ENCODE data around the gene PRKCSH.

DNA sequence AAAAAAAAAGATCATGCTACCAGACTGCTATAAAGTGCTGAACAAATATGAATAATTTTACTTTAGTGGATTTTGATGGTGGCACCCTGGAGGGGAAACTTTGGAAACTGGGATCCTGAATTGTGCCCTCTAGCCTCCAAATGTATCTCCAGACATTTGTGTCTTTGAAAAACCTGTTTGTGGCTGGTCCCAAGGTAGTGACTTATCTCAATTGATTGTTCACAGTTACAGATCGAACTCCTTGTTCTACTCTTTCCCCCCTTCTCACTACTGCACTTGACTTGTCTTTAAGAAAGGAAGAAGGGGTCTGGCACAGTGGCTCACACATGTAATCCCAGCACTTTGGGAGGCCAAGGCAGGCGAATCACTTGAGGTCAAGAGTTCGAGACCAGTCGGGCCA lies 26.8 kb upstream of the PRKCSH start:
- TF ChIP-seq POLR2AphosphoS5 (IDR thresholded peaks at IDR 0.05; ENCODE audit: low read depth, low read length) (no peak), SMC3 (IDR thresholded peaks at IDR 0.05; ENCODE audit: low read depth, low read length) (no peak), EZH2phosphoT487 (IDR thresholded peaks at IDR 0.05; ENCODE audit: borderline replicate concordance, low read depth) (no peak), RCOR1 (IDR thresholded peaks at IDR 0.05; ENCODE audit: low read length) (no peak), TAF1 (IDR thresholded peaks at IDR 0.05; ENCODE audit: borderline replicate concordance, low read depth, low read length) (no peak), TEAD4 (IDR thresholded peaks at IDR 0.05; ENCODE audit: borderline replicate concordance, insufficient read depth) (no peak), FOXM1 (IDR thresholded peaks at IDR 0.05; ENCODE audit: low read depth) (no peak), RXRA (IDR thresholded peaks at IDR 0.05; ENCODE audit: borderline replicate concordance, low read depth) (no peak), ELF1 (IDR thresholded peaks at IDR 0.05) (no peak), JUND (IDR thresholded peaks at IDR 0.05) (no peak)
- TF ChIP-seq, protein P1, sequence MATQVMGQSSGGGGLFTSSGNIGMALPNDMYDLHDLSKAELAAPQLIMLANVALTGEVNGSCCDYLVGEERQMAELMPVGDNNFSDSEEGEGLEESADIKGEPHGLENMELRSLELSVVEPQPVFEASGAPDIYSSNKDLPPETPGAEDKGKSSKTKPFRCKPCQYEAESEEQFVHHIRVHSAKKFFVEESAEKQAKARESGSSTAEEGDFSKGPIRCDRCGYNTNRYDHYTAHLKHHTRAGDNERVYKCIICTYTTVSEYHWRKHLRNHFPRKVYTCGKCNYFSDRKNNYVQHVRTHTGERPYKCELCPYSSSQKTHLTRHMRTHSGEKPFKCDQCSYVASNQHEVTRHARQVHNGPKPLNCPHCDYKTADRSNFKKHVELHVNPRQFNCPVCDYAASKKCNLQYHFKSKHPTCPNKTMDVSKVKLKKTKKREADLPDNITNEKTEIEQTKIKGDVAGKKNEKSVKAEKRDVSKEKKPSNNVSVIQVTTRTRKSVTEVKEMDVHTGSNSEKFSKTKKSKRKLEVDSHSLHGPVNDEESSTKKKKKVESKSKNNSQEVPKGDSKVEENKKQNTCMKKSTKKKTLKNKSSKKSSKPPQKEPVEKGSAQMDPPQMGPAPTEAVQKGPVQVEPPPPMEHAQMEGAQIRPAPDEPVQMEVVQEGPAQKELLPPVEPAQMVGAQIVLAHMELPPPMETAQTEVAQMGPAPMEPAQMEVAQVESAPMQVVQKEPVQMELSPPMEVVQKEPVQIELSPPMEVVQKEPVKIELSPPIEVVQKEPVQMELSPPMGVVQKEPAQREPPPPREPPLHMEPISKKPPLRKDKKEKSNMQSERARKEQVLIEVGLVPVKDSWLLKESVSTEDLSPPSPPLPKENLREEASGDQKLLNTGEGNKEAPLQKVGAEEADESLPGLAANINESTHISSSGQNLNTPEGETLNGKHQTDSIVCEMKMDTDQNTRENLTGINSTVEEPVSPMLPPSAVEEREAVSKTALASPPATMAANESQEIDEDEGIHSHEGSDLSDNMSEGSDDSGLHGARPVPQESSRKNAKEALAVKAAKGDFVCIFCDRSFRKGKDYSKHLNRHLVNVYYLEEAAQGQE (IDR thresholded peaks at IDR 0.05; ENCODE audit: low read depth, low read length), result no peak
- TF ChIP-seq, protein P2, sequence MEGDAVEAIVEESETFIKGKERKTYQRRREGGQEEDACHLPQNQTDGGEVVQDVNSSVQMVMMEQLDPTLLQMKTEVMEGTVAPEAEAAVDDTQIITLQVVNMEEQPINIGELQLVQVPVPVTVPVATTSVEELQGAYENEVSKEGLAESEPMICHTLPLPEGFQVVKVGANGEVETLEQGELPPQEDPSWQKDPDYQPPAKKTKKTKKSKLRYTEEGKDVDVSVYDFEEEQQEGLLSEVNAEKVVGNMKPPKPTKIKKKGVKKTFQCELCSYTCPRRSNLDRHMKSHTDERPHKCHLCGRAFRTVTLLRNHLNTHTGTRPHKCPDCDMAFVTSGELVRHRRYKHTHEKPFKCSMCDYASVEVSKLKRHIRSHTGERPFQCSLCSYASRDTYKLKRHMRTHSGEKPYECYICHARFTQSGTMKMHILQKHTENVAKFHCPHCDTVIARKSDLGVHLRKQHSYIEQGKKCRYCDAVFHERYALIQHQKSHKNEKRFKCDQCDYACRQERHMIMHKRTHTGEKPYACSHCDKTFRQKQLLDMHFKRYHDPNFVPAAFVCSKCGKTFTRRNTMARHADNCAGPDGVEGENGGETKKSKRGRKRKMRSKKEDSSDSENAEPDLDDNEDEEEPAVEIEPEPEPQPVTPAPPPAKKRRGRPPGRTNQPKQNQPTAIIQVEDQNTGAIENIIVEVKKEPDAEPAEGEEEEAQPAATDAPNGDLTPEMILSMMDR (IDR thresholded peaks at IDR 0.05), result no peak
- TF ChIP-seq, protein P3, sequence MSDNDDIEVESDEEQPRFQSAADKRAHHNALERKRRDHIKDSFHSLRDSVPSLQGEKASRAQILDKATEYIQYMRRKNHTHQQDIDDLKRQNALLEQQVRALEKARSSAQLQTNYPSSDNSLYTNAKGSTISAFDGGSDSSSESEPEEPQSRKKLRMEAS (IDR thresholded peaks at IDR 0.05; ENCODE audit: low read depth), result no peak
- TF ChIP-seq, protein P4, sequence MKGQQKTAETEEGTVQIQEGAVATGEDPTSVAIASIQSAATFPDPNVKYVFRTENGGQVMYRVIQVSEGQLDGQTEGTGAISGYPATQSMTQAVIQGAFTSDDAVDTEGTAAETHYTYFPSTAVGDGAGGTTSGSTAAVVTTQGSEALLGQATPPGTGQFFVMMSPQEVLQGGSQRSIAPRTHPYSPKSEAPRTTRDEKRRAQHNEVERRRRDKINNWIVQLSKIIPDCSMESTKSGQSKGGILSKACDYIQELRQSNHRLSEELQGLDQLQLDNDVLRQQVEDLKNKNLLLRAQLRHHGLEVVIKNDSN (IDR thresholded peaks at IDR 0.05; ENCODE audit: borderline replicate concordance, low read depth), result no peak

Data from SK-N-SH (cell line).